Upper lobe of left lung (tissue), 4 donors: ENCODE results near the gene HECA.

Experiments
- CTCF ChIP-seq, 6 experiments: fragments of 450-650 bp in 4 of 6; fragments of 200-600 bp in 2 of 6; sonication (generic) in 2 of 6; IDR thresholded peaks; one replicate each; pipeline ENCODE4 v1.5.1; 2016 to 2019; ENCODE audit warnings: antibody characterized with exemption in 6 of 6
- EP300 ChIP-seq, 4 donors: sonication (generic); formaldehyde crosslinking; IDR thresholded peaks; one replicate each; pipeline ENCODE4 v1.5.1; 2017; ENCODE audit warnings: antibody characterized with exemption in 4 of 4, control low read depth in 2 of 4

- no peak for TF ChIP-seq CTCF (IDR thresholded peaks at IDR 0.05)
- TF ChIP-seq EP300 (IDR thresholded peaks at IDR 0.05) = no peak
Observed at GRCh38 chr6:139099984-139100383, 34.9 kb upstream of the HECA start.
